Measurements from ENCODE around the gene CNOT11. TPM values are rescaled to one million over a fixed set of nuclear protein-coding genes. Genes with fewer than 3 reads are reported as not detected.
"Not testable (repeated sequence)": the region's sequence is repeated elsewhere in the genome, so short reads cannot be mapped to it uniquely, and the experiment has no call there.

CNOT11 gene
- polyA plus RNA-seq, 1 donor (not counting 4 experiments of a cell fraction or from before 2014, with no cell fraction given) = 83.1 TPM

DNA sequence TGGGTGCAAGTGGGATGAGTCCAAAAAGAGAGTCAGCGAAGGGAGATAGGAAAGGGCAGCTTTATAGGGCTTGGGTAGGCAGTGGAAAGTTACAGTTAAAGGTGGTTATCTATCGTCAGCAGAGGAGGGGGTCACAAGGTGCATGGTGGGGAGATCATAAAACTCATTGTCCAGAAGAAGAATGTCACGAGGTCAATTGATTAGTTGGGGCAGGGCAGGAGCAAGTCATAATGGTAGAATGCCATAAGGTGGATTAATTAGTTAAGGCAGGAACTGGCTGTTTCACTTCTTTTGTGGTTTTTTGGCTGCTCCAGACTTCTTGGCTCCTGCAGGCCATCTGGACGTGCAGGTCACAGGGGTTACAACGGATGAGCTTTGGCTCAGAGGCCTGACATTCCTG lies 3.9 kb upstream of the CNOT11 start:
- H3K79me2 ChIP-seq (ENCODE audit: control insufficient read depth, insufficient read depth, low read length); H3K9ac ChIP-seq (ENCODE audit: control insufficient read depth, extremely low read depth, insufficient read depth, low read length); H3K9me1 ChIP-seq (ENCODE audit: control insufficient read depth, extremely low read depth, insufficient read depth, low read length); DNase-seq (ENCODE audit: low read depth, low spot score); H3K9me3 ChIP-seq (ENCODE audit: control insufficient read depth, low read depth, low read length); H3K36me3 ChIP-seq (ENCODE audit: control insufficient read depth in 2 of 2, extremely low read depth in 1 of 2, insufficient read depth in 2 of 2, low read length in 2 of 2); H4K20me1 ChIP-seq (ENCODE audit: control insufficient read depth, extremely low read depth, insufficient read depth, low read length); H3K4me3 ChIP-seq (ENCODE audit: control insufficient read depth in 2 of 3, extremely low read depth in 1 of 3, insufficient read depth in 2 of 3, low read depth in 1 of 3, low read length in 3 of 3); dilution Hi-C loops (cut with MboI; ENCODE audit: extremely low pct_ligation_motif_present, low sequenced_read_pairs); H3K4me1 ChIP-seq (ENCODE audit: control insufficient read depth, extremely low read depth, insufficient read depth, low read length); FAIRE-seq; H2AFZ ChIP-seq (ENCODE audit: control insufficient read depth, low read length); H3K4me2 ChIP-seq (ENCODE audit: control insufficient read depth, extremely low read depth, insufficient read depth, low read depth, low read length); H3K27me3 ChIP-seq (ENCODE audit: control insufficient read depth, extremely low read depth, insufficient read depth, low read length); H3K27ac ChIP-seq (ENCODE audit: control insufficient read depth, insufficient read depth, low read length): not testable (repeated sequence)

DNA sequence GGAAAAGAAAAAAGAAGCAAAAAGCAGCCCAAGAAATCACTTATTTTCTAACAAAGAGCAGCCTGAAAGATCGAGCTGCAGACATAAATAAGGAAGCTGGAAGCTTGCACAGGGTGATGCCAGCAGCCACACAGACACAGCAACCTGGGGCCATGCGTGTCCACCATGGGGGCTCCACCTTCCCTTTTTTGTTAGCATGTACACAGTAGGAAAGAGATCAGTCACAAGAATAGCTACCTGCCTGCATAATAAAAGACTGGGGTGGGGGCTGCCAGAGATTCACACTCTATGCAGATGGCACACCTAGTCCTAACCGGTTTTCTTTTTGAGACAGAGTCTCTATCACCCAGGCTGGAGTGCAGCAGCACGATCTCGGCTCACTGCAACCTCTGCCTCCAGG lies 2.9 kb upstream of the CNOT11 start:
- H3K79me2 ChIP-seq (ENCODE audit: control insufficient read depth, insufficient read depth, low read length) = peaks cover 20% of the 10 kb centered on the region
- DNase-seq (ENCODE audit: low read depth, low spot score) = no peak
- H3K4me2 ChIP-seq (ENCODE audit: control insufficient read depth, extremely low read depth, insufficient read depth, low read depth, low read length) = no peak overlapping the region
- H3K27ac ChIP-seq (ENCODE audit: control insufficient read depth, insufficient read depth, low read length) = no peak overlapping the region
- no peak overlapping the region for H3K9ac ChIP-seq (ENCODE audit: control insufficient read depth, extremely low read depth, insufficient read depth, low read length)
- no peak overlapping the region for H3K4me3 ChIP-seq (ENCODE audit: control insufficient read depth in 2 of 3, extremely low read depth in 1 of 3, insufficient read depth in 2 of 3, low read depth in 1 of 3, low read length in 3 of 3)
- H3K27me3 ChIP-seq (ENCODE audit: control insufficient read depth, extremely low read depth, insufficient read depth, low read length) = no peaks in the 10 kb centered on the region
- no peak for TF ChIP-seq EZH2 (IDR thresholded peaks at IDR 0.05; ENCODE audit: low read length)
- TF ChIP-seq, protein P1, sequence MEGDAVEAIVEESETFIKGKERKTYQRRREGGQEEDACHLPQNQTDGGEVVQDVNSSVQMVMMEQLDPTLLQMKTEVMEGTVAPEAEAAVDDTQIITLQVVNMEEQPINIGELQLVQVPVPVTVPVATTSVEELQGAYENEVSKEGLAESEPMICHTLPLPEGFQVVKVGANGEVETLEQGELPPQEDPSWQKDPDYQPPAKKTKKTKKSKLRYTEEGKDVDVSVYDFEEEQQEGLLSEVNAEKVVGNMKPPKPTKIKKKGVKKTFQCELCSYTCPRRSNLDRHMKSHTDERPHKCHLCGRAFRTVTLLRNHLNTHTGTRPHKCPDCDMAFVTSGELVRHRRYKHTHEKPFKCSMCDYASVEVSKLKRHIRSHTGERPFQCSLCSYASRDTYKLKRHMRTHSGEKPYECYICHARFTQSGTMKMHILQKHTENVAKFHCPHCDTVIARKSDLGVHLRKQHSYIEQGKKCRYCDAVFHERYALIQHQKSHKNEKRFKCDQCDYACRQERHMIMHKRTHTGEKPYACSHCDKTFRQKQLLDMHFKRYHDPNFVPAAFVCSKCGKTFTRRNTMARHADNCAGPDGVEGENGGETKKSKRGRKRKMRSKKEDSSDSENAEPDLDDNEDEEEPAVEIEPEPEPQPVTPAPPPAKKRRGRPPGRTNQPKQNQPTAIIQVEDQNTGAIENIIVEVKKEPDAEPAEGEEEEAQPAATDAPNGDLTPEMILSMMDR (optimal IDR thresholded peaks at IDR 0.05 in 1 of 3, IDR thresholded peaks at IDR 0.05 in 1 of 3, conservative IDR thresholded peaks at IDR 0.05 in 1 of 3; ENCODE audit: extremely low read depth in 1 of 3, insufficient read depth in 2 of 3, low read length in 3 of 3) = no peak
- dilution Hi-C loops (cut with MboI; ENCODE audit: extremely low pct_ligation_motif_present, low sequenced_read_pairs) = no loop called here
- H4K20me1 ChIP-seq (ENCODE audit: control insufficient read depth, extremely low read depth, insufficient read depth, low read length) = no peaks in the 10 kb centered on the region
- H3K36me3 ChIP-seq (ENCODE audit: control insufficient read depth in 2 of 2, extremely low read depth in 1 of 2, insufficient read depth in 2 of 2, low read length in 2 of 2) = no peaks in the 10 kb centered on the region
- peaks cover 3% of the 10 kb centered on the region for H3K9me1 ChIP-seq (ENCODE audit: control insufficient read depth, extremely low read depth, insufficient read depth, low read length)
- no peak overlapping the region for H2AFZ ChIP-seq (ENCODE audit: control insufficient read depth, low read length)
- peaks cover 20% of the 10 kb centered on the region for H3K4me1 ChIP-seq (ENCODE audit: control insufficient read depth, extremely low read depth, insufficient read depth, low read length)
- FAIRE-seq = no peak
- no peaks in the 10 kb centered on the region for H3K9me3 ChIP-seq (ENCODE audit: control insufficient read depth, low read depth, low read length)

DNA sequence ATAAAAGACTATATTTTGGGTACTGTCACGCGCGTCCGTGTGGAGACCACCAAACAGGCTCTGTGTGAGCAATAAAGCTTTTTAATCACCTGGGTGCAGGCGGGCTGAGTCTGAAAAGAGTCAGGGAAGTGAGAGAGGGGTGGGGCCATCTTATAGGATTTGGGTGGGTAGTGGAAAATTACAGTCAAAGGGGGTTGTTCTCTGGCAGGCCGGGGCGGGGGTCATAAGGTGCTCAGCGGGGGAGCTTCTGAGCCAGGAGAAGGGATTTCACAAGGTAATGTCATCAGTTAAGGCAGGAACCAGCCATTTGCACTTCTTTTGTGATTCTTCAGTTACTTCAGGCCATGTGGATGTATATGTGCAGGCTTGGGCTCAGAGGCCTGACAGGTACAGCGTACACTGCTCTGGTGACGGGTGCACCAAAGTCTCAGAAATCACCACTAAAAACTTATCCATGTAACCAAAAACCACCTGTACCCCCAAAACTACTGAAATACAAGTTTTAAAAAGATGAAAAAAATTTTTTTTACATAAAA lies 1.4 kb upstream of the CNOT11 start:
- DNase-seq (ENCODE audit: low read depth, low spot score); H3K27ac ChIP-seq (ENCODE audit: control insufficient read depth, insufficient read depth, low read length); H3K9me1 ChIP-seq (ENCODE audit: control insufficient read depth, extremely low read depth, insufficient read depth, low read length); H3K9me3 ChIP-seq (ENCODE audit: control insufficient read depth, low read depth, low read length); H3K36me3 ChIP-seq (ENCODE audit: control insufficient read depth in 2 of 2, extremely low read depth in 1 of 2, insufficient read depth in 2 of 2, low read length in 2 of 2); H3K9ac ChIP-seq (ENCODE audit: control insufficient read depth, extremely low read depth, insufficient read depth, low read length); H3K27me3 ChIP-seq (ENCODE audit: control insufficient read depth, extremely low read depth, insufficient read depth, low read length); FAIRE-seq; H3K4me3 ChIP-seq (ENCODE audit: control insufficient read depth in 2 of 3, extremely low read depth in 1 of 3, insufficient read depth in 2 of 3, low read depth in 1 of 3, low read length in 3 of 3); dilution Hi-C loops (cut with MboI; ENCODE audit: extremely low pct_ligation_motif_present, low sequenced_read_pairs); H4K20me1 ChIP-seq (ENCODE audit: control insufficient read depth, extremely low read depth, insufficient read depth, low read length); H2AFZ ChIP-seq (ENCODE audit: control insufficient read depth, low read length): not testable (repeated sequence)
- H3K4me2 ChIP-seq (ENCODE audit: control insufficient read depth, extremely low read depth, insufficient read depth, low read depth, low read length) = peak overlapping the region; percentile 99
- H3K4me1 ChIP-seq (ENCODE audit: control insufficient read depth, extremely low read depth, insufficient read depth, low read length) = peaks cover 31% of the 10 kb centered on the region
- peaks cover 33% of the 10 kb centered on the region for H3K79me2 ChIP-seq (ENCODE audit: control insufficient read depth, insufficient read depth, low read length)

Data from keratinocyte (primary cell).